ENCODE measurements around the gene RNPEP.

DNA sequence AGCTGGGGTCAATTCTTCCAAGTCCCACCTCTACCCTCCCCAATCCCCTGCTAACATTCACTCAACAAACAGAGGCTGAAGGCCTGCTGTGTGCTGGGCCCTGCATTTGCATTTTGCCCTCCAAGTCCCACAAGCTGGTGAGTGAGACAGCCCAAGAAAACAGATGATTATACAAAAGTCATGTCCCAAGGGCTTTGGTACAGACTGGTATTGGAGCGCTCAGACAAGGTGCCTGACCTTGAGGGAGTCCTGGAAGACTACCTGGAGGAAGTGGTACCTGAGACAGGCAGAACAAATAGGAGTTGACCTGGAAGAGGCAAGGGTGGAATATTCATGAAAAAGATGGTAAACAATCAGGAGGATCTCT, 40.3 kb upstream of the RNPEP start:
- TF ChIP-seq GATA2 (IDR thresholded peaks at IDR 0.05; ENCODE audit: low read depth, low read length) (no peak), GATA3 (IDR thresholded peaks at IDR 0.05; ENCODE audit: low read depth, low read length) (no peak)
